Vagina (tissue), 2 donors: ENCODE results near the gene ATXN10. TPM values are rescaled to one million over a fixed set of nuclear protein-coding genes. Genes with fewer than 3 reads are reported as not detected.

Source experiments
- DNase-seq, 2 donors: peaks; one replicate each; pipeline ENCODE4 v3.0.0-alpha.2; 2017; ENCODE audit errors: extremely low spot score in 2 of 2
- H3K27ac ChIP-seq: fragments of 200-600 bp; sonication (generic); one replicate; pipeline ENCODE4 v1.5.1; 2019
- H3K27me3 ChIP-seq: fragments of 200-600 bp; sonication (generic); one replicate; pipeline ENCODE4 v1.5.1; 2019
- H3K36me3 ChIP-seq, 2 donors: fragments of 200-600 bp; sonication (generic); one replicate each; pipeline ENCODE4 v1.5.1; 2017 to 2019
- H3K4me1 ChIP-seq: fragments of 200-600 bp; sonication (generic); one replicate; pipeline ENCODE4 v1.5.1; 2019
- H3K4me3 ChIP-seq, 2 donors: fragments of 200-600 bp; sonication (generic); 1 replicate in 1 of 2; 2 replicates in 1 of 2; pipeline ENCODE4 v1.5.1; 2016 to 2019
- H3K9me3 ChIP-seq: fragments of 200-600 bp; sonication (generic); one replicate; pipeline ENCODE4 v1.5.1; 2019
- POLR2A ChIP-seq, 2 donors: fragments of 450-650 bp; IDR thresholded peaks; one replicate each; pipeline ENCODE4 v1.6.1; 2017; ENCODE audit warnings: antibody characterized with exemption in 2 of 2, mild to moderate bottlenecking in 2 of 2, moderate library complexity in 2 of 2
- POLR2AphosphoS5 ChIP-seq, 2 donors: sonication (generic); formaldehyde crosslinking; IDR thresholded peaks; one replicate each; pipeline ENCODE4 v1.9.0; 2017; ENCODE audit warnings: antibody characterized with exemption in 2 of 2, mild to moderate bottlenecking in 2 of 2, low read depth in 1 of 2; ENCODE audit not compliant: insufficient read depth in 1 of 2
- intact Hi-C: fragments of 100-400 bp; cut with DNase I; formaldehyde crosslinking; loops from one replicate; pipeline ENCODE4 v1.15.1; 2023
- total RNA-seq: library from RNA; depleted of rRNA; stranded (reverse); fragments of >200 nt; gene quantifications from one replicate; pipeline ENCODE4 v1.2.3, GENCODE V29; 2016
- TF ChIP-seq, protein P1 (sequence below), 3 experiments: fragments of 450-650 bp in 2 of 3; fragments of 200-600 bp in 1 of 3; sonication (generic) in 1 of 3; IDR thresholded peaks; one replicate each; pipeline ENCODE4 v1.5.1; 2017 to 2019; ENCODE audit warnings: antibody characterized with exemption in 3 of 3, mild to moderate bottlenecking in 2 of 3, moderate library complexity in 2 of 3

Gene ATXN10
- total RNA-seq, 1 donor from 2014 or later, result 116 TPM

DNA sequence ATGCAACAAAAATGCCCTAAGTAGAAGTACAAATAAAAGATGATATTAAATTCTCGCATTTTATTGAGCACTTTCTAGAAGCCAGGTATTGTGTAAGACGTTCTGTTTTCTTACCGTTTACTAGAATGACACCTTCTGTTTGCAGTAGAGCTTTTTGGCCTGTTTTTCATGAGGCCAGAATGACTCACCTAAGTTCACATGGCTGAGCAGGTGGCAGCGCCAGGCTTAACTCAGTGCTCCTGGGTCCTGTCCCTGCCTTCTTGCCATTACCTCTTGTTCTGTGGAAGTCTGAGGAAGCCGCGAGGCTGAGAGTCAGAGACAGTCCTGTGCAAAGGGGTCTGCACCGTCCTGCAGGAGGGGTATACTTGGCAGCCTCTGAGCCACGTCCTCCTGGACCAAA lies 113.8 kb downstream of the ATXN10 start:
- no peak for DNase-seq
- intact Hi-C loops, result no loop called here
- H3K4me3 ChIP-seq, result no peak overlapping the region
- H3K4me1 ChIP-seq, result peaks cover 47% of the 10 kb centered on the region
- H3K27ac ChIP-seq, result no peak overlapping the region
- no peaks in the 10 kb centered on the region for H3K36me3 ChIP-seq
- TF ChIP-seq POLR2AphosphoS5 (IDR thresholded peaks at IDR 0.05; ENCODE audit: insufficient read depth in 1 of 2, low read depth in 1 of 2), result peak in 1 of 2 donors; percentile 85
- TF ChIP-seq, protein P1, sequence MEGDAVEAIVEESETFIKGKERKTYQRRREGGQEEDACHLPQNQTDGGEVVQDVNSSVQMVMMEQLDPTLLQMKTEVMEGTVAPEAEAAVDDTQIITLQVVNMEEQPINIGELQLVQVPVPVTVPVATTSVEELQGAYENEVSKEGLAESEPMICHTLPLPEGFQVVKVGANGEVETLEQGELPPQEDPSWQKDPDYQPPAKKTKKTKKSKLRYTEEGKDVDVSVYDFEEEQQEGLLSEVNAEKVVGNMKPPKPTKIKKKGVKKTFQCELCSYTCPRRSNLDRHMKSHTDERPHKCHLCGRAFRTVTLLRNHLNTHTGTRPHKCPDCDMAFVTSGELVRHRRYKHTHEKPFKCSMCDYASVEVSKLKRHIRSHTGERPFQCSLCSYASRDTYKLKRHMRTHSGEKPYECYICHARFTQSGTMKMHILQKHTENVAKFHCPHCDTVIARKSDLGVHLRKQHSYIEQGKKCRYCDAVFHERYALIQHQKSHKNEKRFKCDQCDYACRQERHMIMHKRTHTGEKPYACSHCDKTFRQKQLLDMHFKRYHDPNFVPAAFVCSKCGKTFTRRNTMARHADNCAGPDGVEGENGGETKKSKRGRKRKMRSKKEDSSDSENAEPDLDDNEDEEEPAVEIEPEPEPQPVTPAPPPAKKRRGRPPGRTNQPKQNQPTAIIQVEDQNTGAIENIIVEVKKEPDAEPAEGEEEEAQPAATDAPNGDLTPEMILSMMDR (IDR thresholded peaks at IDR 0.05), result no peak
- H3K27me3 ChIP-seq, result no peaks in the 10 kb centered on the region
- no peaks in the 10 kb centered on the region for H3K9me3 ChIP-seq

DNA sequence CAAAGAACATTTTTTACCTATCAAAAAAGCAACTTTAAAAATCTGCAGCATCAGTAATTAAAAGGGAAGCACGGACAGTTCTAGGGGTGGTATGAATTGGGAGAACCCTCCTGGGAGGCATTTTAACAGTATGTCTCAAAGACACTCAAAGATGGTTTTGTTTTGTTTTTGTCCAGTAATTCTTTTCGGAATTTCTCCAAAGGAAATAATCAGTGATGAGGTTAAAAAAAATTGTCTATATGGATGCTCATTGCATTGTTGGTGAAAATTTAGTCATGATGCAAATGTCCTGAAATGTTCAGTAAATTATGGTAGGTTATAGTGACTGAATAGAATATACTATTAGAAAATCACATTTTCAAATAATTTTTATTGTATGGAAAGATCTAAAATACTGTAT lies 115.1 kb downstream of the ATXN10 start:
- Histone ChIP-seq H3K36me3 (no peaks in the 10 kb centered on the region), H3K9me3 (no peaks in the 10 kb centered on the region), H3K27me3 (no peaks in the 10 kb centered on the region), H3K4me1 (peaks cover 43% of the 10 kb centered on the region), H3K4me3 (no peak overlapping the region), H3K27ac (no peak overlapping the region)
- intact Hi-C loops, result no loop called here
- DNase-seq, result no peak
- TF ChIP-seq POLR2A (IDR thresholded peaks at IDR 0.05), result no peak
- TF ChIP-seq, protein P1 (IDR thresholded peaks at IDR 0.05), result no peak
- TF ChIP-seq POLR2AphosphoS5 (IDR thresholded peaks at IDR 0.05; ENCODE audit: insufficient read depth in 1 of 2, low read depth in 1 of 2), result no peak

DNA sequence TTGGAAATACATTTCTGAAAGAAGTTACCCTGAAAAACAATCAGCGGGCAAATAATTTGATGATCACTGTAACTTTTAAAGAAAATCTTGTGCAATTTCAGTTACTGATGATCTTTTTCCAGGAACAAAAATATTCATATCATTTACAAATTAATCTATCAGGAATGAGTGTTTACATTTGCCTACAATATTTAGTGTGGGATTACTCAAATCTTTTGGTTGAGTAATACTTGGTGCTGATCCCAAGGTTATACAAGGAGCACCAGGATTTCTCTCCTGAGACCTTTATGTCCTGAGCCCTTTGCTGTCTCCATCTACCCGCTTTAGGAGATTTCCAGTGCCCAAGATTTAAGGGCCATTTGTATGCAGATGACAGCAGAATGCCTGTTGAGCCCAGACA lies 116.1 kb downstream of the ATXN10 start:
- H3K4me1 ChIP-seq, result peaks cover 43% of the 10 kb centered on the region
- H3K27me3 ChIP-seq, result no peaks in the 10 kb centered on the region
- intact Hi-C loops, result no loop called here
- DNase-seq, result no peak
- TF ChIP-seq POLR2A (IDR thresholded peaks at IDR 0.05) (no peak), POLR2AphosphoS5 (IDR thresholded peaks at IDR 0.05; ENCODE audit: insufficient read depth in 1 of 2, low read depth in 1 of 2) (no peak)
- TF ChIP-seq, protein P1 (IDR thresholded peaks at IDR 0.05), result no peak
- H3K4me3 ChIP-seq, result no peak overlapping the region
- no peaks in the 10 kb centered on the region for H3K9me3 ChIP-seq
- no peaks in the 10 kb centered on the region for H3K36me3 ChIP-seq
- H3K27ac ChIP-seq, result no peak overlapping the region

DNA sequence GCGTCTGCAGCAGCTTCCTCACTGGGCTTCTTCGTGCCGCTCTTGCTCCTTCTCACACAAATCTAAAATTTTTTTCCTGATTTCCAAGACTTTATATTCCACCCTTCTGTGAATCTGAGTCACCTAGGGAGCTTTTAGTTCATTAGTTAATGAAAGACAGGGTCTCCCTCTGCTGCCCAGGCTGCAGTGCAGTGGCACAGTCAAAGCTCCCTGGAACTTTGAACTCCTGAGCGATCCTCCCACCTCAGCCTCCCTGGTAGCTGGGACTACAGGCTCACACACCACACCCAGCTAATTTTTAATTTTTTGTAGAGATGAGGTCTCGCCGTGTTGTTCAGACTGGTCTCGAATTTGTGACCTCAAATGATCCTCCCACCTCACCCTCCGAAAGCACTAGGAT lies 116.9 kb downstream of the ATXN10 start:
- Histone ChIP-seq H3K4me3 (no peak overlapping the region), H3K9me3 (no peaks in the 10 kb centered on the region), H3K36me3 (peaks cover 0 to 4% of the 10 kb centered on the region in 2 donors), H3K27me3 (no peaks in the 10 kb centered on the region), H3K4me1 (peaks cover 40% of the 10 kb centered on the region), H3K27ac (no peak overlapping the region)
- no peak for DNase-seq
- TF ChIP-seq, protein P1 (IDR thresholded peaks at IDR 0.05), result no peak
- TF ChIP-seq POLR2A (IDR thresholded peaks at IDR 0.05) (no peak), POLR2AphosphoS5 (IDR thresholded peaks at IDR 0.05; ENCODE audit: insufficient read depth in 1 of 2, low read depth in 1 of 2) (no peak)
- intact Hi-C loops, result no loop called here

DNA sequence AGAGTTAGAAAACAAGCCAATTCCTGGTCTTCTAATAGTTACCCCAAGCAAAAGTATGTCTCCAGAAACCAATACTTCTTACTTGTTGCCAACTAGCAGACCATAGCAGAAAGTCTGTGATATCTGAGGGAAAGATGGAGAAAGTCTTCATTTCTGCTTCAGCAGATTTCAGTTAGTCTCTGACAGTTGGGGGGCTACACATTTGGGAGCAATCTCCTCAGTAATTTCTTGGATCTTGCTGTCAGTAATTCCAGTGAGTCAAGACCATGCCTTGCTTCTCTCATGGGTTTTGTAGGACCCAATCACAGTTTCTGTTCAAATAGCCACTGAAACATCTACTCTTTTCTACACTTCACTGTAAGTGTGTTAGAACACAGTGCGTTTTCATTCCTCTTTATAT lies 118.8 kb downstream of the ATXN10 start:
- DNase-seq, result no peak
- H3K36me3 ChIP-seq, result peaks cover 0 to 11% of the 10 kb centered on the region in 2 donors
- no peak overlapping the region for H3K4me3 ChIP-seq
- TF ChIP-seq, protein P1 (IDR thresholded peaks at IDR 0.05), result no peak
- TF ChIP-seq POLR2AphosphoS5 (IDR thresholded peaks at IDR 0.05; ENCODE audit: insufficient read depth in 1 of 2, low read depth in 1 of 2), result no peak
- TF ChIP-seq POLR2A (IDR thresholded peaks at IDR 0.05), result no peak
- H3K27ac ChIP-seq, result no peak overlapping the region
- intact Hi-C loops, result no loop called here
- peaks cover 21% of the 10 kb centered on the region for H3K4me1 ChIP-seq
- no peaks in the 10 kb centered on the region for H3K9me3 ChIP-seq
- no peaks in the 10 kb centered on the region for H3K27me3 ChIP-seq
